Esophagus (tissue), 2 donors: ENCODE results near the gene RHOJ. TPM values are rescaled to one million over a fixed set of nuclear protein-coding genes. Genes with fewer than 3 reads are reported as not detected.

Experiments
- H3K27ac ChIP-seq, 2 donors: one replicate each; pipeline ENCODE4 v1.5.1; 2013; ENCODE audit warnings: low read depth in 2 of 2, mild to moderate bottlenecking in 2 of 2, inconsistent platforms in 1 of 2, low read length in 1 of 2, moderate library complexity in 1 of 2
- H3K27me3 ChIP-seq, 2 donors: one replicate each; pipeline ENCODE4 v1.6.1; 2013; ENCODE audit warnings: low read length in 2 of 2, control low read depth in 1 of 2, mild to moderate bottlenecking in 1 of 2; ENCODE audit not compliant: insufficient read depth in 2 of 2, control insufficient read depth in 1 of 2
- H3K36me3 ChIP-seq, 2 donors: one replicate each; pipeline ENCODE4 v1.6.1; 2013; ENCODE audit warnings: low read length in 1 of 2; ENCODE audit not compliant: control insufficient read depth in 2 of 2, insufficient read depth in 2 of 2
- H3K4me1 ChIP-seq, 2 donors: one replicate each; pipeline ENCODE4 v1.6.1; 2013; ENCODE audit warnings: low read length in 1 of 2; ENCODE audit not compliant: control insufficient read depth in 2 of 2, insufficient read depth in 2 of 2
- H3K4me3 ChIP-seq, 2 donors: one replicate each; pipeline ENCODE4 v1.5.1; 2013; ENCODE audit warnings: low read length in 2 of 2, mild to moderate bottlenecking in 2 of 2, low read depth in 1 of 2, moderate library complexity in 1 of 2
- H3K9me3 ChIP-seq, 2 donors: one replicate each; pipeline ENCODE4 v1.6.1; 2013; ENCODE audit warnings: mild to moderate bottlenecking in 2 of 2, low read depth in 1 of 2, low read length in 1 of 2, moderate library complexity in 1 of 2; ENCODE audit not compliant: control insufficient read depth in 2 of 2, insufficient read depth in 1 of 2
- WGBS, 2 donors: extraction: QIAGEN DNeasy Blood & Tissue Kit; methylation state at CpG; one replicate each; pipeline ENCODE4 v1.1.7; 2013; 5-methylcytosine and 5-hydroxymethylcytosine counted together
- polyA plus RNA-seq, 2 donors: library from polyadenylated mRNA; stranded (reverse); fragments of 200-250 nt; gene quantifications; one replicate each; pipeline ENCODE4 v1.2.3, GENCODE V29; 2013
- donor health status: healthy with polysubstance abuse.
- donor health status: Bipolar disorder and iron deficiency.

Gene RHOJ
- polyA plus RNA-seq, 2 donors, result 2.5 to 2.6 TPM

DNA sequence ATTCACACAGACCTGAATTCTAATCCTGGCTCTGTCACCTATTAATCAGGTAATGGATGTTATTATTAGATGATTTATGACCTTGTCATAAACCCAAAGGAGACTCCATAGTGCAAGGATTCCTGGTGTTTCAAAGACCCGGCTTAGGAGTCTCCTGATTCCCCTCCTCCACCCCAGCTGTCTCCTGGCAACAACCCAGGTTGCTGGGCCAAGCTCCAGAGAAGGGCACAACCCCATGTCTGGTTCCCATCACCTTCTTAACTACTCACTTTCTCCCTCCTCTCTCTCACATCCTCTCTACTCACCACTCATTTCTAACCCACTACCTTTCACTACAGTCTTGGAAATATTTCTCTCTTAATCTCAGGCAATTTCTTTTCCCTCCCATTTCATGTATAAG is 41.6 kb downstream of the RHOJ start:
- WGBS, 2 donors, result 31 to 37% methylated on average over 1 of the region's 1 CpG
- no peaks in the 10 kb centered on the region for H3K9me3 ChIP-seq
- H3K27me3 ChIP-seq, result no peaks in the 10 kb centered on the region

DNA sequence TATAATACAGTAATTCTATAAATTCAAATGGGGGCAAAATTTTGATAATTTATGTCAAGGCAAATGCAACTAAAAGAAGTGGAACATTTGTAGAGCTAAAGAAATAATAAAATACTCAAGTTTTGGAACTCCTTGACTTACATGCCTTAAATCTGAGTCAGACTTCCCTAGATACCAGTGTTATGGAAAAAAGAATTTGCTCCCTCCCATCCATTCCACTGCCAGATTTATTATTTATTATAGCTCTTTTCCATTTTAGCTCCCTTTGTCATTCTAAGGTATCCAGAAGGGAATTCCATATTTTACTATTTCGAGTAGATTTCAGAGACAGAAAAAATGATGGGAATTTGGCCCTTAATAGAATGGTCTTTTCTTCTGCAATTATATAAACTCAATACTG is 44.0 kb downstream of the RHOJ start:
- WGBS, 2 donors, result 31 to 37% methylated on average over 1 of the region's 1 CpG
- Histone ChIP-seq H3K4me1 (no peaks in the 10 kb centered on the region), H3K4me3 (no peak overlapping the region), H3K27ac (no peak overlapping the region), H3K36me3 (no peaks in the 10 kb centered on the region), H3K27me3 (no peaks in the 10 kb centered on the region), H3K9me3 (no peaks in the 10 kb centered on the region)

More for the DNA sequence above, 41.6 kb downstream of the RHOJ start:
- H3K4me3 ChIP-seq, result no peak overlapping the region
- no peak overlapping the region for H3K27ac ChIP-seq
- no peaks in the 10 kb centered on the region for H3K36me3 ChIP-seq
- H3K4me1 ChIP-seq, result no peaks in the 10 kb centered on the region

DNA sequence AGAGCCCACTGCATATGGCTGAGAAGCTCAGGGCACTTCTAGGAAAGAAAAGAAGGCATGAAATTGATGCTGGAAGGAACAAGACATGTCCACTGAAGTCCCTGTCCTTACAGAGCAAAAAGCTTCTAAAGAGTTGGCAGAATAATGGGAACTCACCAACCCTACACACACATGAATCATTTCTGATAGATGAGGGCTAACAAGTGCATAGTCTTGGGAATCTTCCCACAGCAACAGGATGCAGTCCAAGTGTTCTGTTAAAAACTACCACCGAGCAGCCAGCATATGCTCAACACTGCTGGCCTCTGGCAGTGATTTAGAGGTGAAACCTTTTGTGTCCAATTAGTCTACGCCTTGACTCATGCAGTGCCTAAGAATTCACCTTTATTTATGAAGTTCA is 44.8 kb downstream of the RHOJ start:
- Histone ChIP-seq H3K27ac (no peak overlapping the region), H3K4me3 (no peak overlapping the region), H3K4me1 (no peaks in the 10 kb centered on the region), H3K27me3 (no peaks in the 10 kb centered on the region), H3K9me3 (no peaks in the 10 kb centered on the region), H3K36me3 (no peaks in the 10 kb centered on the region)
- 39 to 43% methylated on average over 2 of the region's 2 CpGs for WGBS, 2 donors

DNA sequence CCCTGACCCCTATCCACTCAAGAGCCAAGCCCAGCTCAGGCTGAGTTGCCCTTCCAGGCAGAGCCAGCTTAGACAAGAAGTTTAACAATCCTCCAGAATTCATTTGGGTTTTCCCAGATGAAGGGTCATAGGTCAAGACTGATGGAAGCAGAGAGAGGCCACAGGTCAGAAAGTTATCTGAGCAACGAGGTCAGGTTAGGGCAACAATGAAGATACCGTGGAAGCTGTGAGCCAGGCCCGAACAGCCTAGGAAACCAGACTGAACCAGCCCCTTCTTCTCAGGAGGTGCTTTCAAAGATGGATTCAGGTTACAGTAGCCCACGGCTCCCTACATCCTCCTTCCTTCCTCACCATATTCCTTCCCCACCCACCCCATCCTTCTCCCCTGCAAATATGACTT is 53.1 kb downstream of the RHOJ start:
- H3K4me1 ChIP-seq, result no peaks in the 10 kb centered on the region
- no peaks in the 10 kb centered on the region for H3K36me3 ChIP-seq
- no peak overlapping the region for H3K27ac ChIP-seq
- H3K27me3 ChIP-seq, result no peaks in the 10 kb centered on the region
- WGBS, 2 donors, result 50 to 60% methylated on average over 4 of the region's 4 CpGs
- H3K4me3 ChIP-seq, result no peak overlapping the region
- H3K9me3 ChIP-seq, result no peaks in the 10 kb centered on the region

DNA sequence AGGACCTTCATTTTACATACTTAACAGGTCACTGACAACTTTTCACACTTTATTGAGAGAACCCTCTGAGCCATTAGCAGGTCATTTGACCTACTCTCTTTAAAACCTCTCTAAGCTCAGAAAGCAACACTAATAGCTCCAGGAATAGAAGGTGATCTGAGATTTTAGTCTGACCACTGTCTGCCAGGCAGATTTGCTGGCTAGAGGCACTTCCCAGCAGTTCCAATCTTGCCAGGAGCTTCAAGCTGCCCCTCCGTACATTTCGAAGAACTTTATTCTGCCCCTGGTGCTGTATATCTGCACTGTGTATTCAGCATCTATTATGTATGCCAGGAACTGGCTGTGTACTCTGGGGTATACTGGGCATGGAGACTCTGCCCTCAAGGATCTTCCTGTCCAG is 58.2 kb downstream of the RHOJ start:
- no peak overlapping the region for H3K4me3 ChIP-seq
- H3K27ac ChIP-seq, result no peak overlapping the region
- H3K27me3 ChIP-seq, result no peaks in the 10 kb centered on the region
- peaks cover 0 to 2% of the 10 kb centered on the region in 2 donors for H3K4me1 ChIP-seq
- WGBS, 2 donors, result 88 to 94% methylated on average over 2 of the region's 2 CpGs
- H3K36me3 ChIP-seq, result no peaks in the 10 kb centered on the region
- no peaks in the 10 kb centered on the region for H3K9me3 ChIP-seq

DNA sequence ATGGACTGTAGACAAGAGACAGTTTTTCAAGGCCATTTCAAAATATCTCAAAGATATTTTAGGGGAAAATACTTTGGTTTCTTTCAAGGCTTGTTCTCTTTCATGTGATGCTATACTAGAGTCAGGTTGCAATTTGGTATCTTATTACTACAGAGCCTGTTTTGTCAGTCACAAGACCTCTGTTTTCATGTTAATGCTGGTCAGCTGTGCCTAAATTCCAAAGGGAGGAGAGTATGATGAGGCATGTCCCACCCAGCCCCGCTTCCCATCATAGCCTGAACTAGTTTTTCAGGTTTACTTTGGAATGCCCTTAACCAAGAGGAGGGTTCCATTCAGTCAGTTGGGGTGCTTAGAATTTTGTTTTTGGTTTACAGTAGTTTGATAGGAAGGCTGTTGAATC is 61.9 kb downstream of the RHOJ start:
- Histone ChIP-seq H3K4me1 (peaks cover 0 to 2% of the 10 kb centered on the region in 2 donors), H3K27me3 (no peaks in the 10 kb centered on the region), H3K9me3 (no peaks in the 10 kb centered on the region), H3K36me3 (no peaks in the 10 kb centered on the region), H3K4me3 (no peak overlapping the region), H3K27ac (no peak overlapping the region)
- WGBS, 2 donors, result 61 to 69% methylated on average over 1 of the region's 1 CpG

DNA sequence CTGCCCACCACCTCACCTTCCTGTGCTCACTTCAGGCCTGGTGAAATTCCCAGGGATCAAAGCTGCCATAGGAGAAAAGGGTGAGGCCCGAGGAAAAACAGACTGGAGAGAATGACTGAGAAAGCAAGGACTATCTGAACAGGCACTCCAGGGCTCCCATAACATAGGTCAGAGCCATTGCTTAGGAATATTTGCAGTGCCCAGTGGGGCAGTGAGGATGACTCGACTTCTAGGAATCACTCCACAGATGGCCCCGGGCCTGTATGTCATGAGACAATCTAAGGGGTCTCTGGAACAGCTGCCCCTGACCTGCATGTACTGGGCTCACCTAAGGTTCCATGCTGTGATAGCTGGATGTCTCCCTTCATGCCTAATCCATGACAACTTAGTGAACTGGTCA is 62.9 kb downstream of the RHOJ start:
- 78 to 80% methylated on average over 3 of the region's 3 CpGs for WGBS, 2 donors
- H3K27ac ChIP-seq, result no peak overlapping the region
- H3K4me1 ChIP-seq, result peaks cover 0 to 2% of the 10 kb centered on the region in 2 donors
- H3K4me3 ChIP-seq, result no peak overlapping the region
- no peaks in the 10 kb centered on the region for H3K27me3 ChIP-seq
- H3K36me3 ChIP-seq, result no peaks in the 10 kb centered on the region
- no peaks in the 10 kb centered on the region for H3K9me3 ChIP-seq

DNA sequence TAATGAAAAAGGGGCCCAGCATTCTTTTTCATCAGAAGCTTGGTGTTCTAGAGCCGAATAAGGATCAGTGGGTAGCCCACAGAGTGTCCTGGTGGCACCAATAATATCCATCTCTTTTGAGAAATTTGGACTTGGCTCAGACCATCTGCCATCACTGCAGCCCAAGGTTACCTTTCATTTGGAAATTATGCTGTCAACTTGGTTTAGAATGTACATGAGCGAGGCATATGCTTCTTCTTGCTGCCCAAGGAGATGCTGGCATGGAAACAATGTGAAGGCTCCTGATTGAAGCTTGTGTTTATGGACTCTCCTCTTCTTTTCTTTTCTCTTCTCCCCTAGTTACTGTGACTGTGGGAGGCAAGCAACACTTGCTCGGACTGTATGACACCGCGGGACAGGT is 64.5 kb downstream of the RHOJ start:
- Histone ChIP-seq H3K9me3 (no peaks in the 10 kb centered on the region), H3K27ac (no peak overlapping the region), H3K27me3 (no peaks in the 10 kb centered on the region), H3K4me3 (no peak overlapping the region), H3K36me3 (no peaks in the 10 kb centered on the region), H3K4me1 (peaks cover 0 to 2% of the 10 kb centered on the region in 2 donors)
- 92 to 96% methylated on average over 5 of the region's 5 CpGs for WGBS, 2 donors

DNA sequence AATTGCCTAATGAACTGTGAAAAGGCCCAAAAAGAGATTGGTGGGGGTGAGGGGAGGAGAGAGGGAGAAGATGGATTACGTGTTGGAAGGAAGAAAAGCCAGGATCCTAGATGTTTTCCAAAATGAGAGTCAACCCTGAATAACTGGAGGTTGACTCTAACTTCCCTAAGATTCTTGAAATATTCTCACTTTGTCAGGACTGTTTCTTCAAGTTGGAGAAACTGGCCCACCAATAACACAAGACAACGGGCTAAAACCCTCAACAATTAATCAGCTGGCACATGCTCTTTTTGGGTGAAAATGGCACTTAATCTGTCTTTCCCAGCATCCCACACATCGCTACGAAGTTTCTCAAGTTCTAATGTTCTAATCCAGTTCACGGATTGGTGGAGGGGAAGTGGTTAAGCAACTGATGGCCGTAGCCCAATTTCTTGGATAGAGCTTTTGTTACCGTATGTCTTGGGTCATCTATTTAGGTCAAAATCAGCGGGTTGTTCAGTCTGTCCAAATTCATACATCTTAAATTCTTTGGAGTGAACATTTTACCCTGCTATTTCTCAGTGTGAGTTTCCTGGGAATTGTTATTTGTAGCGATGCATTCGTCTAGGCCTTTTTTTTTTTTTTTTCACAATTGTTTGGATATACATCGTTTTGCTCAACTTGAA is 65.5 kb downstream of the RHOJ start:
- 87 to 88% methylated on average over 11 of the region's 11 CpGs for WGBS, 2 donors
- Histone ChIP-seq H3K27me3 (no peaks in the 10 kb centered on the region), H3K27ac (no peak overlapping the region), H3K36me3 (no peaks in the 10 kb centered on the region), H3K4me1 (peaks cover 0 to 2% of the 10 kb centered on the region in 2 donors), H3K9me3 (no peaks in the 10 kb centered on the region), H3K4me3 (no peak overlapping the region)

DNA sequence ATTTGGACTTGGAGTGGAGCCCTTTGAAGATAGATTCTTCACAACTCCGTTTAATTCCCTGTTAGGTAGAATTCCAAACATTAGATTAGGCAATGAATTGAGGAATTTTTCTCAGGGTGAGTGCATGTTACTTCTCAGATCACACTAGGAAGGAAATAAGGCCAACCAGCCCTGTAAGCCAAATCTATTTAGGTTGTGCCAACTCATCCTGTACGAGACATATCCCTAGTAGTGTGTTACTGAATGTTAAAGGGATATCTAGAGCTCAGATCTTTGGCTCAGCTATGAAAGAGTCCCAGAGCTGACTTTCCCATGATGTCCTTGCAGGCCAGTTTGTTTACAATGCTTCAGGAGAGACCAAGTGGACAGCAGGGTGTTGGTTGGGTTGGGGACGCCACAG is 68.9 kb downstream of the RHOJ start:
- no peaks in the 10 kb centered on the region for H3K9me3 ChIP-seq
- 55 to 58% methylated on average over 3 of the region's 3 CpGs for WGBS, 2 donors
- H3K27ac ChIP-seq, result no peak overlapping the region
- no peaks in the 10 kb centered on the region for H3K27me3 ChIP-seq
- no peaks in the 10 kb centered on the region for H3K36me3 ChIP-seq
- no peaks in the 10 kb centered on the region for H3K4me1 ChIP-seq
- no peak overlapping the region for H3K4me3 ChIP-seq
